ENCODE measurements around the gene FBXL7.
"Not testable (repeated sequence)": the region's sequence is repeated elsewhere in the genome, so short reads cannot be mapped to it uniquely, and the experiment has no call there.

FBXL7 gene

DNA sequence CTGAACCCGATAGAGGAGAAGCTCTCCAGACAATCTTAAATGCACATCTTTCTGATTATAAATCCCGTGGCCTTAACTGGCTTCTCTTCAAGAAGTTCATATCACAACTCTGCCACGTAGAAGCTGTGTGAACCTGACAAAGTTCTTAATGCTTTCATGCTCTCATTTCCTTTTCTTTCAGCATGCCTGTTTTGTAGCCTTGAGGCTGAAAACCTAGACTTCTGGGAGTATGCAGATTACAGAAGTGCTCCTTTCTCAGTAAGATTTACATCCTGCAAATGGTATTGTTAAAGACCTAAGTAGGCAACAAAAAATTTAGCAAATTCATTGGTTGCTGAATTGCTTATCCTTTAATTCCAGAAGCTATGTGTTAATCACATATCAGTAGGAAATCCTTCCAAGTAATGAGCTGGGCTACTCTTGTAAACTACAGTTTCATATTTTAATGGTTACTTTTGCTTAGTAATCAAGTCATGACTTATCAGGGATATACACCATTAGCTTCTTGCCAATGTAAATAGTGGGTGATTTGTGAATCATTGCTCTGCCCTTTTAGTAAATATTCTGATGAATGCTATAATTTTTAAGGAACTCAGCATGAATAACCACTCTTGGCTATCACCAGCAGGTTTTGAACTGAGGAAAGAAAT, 334.7 kb downstream of the FBXL7 start:
- DNase-seq, result no peak

DNA sequence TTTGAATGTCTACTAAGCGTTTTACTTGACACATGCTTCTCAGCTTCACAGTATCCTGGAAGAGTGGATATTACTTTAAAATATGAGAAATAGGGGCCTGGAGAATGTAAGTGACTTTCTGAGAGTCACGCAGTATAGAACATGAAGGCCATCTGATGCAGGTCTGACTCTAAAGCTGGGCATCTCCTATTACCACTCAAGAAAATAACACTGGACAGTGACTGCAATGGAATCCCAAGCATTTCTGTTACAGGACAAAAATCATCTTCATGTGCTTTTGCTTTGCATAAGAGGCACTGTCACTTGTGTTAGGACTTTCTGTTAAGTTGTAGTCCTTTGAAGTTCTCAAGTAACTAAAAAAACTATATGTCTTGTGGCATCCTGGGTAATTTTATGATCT, 335.5 kb downstream of the FBXL7 start:
- no peak for DNase-seq

DNA sequence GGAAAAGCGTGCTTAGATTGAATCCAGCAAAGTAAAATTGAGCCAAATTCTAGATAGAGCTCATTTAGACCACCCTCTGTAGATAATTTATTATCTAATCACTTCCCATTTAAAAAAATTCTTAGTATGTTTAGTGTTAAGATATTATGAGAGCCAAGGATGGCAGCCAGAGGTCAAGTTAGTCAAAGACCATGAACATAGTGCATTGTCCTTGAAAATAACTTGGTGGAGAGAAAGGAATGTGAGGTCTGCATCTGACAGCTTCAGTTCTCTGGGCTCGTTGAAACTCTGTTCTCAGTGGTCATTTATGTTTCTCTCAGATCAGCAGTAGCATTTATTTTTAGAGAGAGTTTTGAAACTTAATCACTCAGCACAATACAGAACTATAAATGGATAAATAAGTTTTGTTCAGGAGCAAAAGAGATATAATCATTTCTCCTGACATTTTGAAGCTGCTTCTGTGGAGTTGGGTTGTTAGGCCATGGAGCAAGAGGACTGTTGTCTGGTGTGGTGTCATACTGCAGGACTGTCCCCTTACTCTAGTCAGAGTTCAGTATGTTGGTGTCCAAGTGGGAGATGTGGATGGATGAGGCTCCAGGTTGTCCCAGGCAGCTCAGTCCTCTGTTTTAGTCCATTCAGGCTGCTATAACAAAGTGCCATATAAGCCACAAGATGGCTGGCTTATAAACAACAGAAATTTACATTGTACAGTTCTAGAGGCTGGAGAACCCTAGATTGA, 337.7 kb downstream of the FBXL7 start:
- no peak for DNase-seq

DNA sequence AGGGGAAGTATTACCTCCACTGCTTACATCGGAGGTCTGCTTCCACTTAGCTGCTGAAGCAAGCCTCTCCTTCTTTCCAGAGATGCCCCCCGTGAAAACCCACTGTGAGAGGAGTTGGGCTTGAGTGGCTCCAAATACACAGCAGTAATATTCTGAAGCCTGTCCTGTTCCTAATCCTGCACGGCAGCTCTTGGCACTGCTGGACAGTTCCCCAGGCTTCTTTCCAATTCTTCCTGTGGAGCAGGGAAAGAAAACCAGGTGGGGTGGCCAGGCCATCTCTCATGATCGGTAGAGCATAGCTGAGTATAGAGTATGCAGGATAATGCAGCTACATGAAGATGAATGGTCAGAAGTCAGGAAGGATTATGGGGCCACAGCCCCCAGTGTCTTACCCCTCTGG, 344.3 kb downstream of the FBXL7 start:
- no peak for DNase-seq

DNA sequence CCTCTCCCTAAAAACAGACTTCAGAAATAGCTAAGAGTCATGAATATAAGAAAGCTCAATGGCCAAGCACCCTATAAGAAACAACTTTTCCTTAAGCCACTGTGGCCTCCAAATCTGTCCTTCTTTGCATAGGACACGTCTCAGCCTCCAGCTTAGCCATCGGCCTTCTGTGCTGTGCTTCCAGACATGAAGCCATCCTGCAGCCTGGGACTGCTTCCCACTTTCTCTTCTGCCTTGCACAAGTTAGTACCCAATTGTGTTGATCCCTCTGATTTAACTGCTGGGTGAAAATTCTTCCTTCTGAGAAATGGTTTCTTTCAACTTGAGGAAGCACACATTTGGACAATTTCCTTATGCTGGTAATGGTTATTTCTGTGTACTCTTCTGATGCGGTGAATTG, 344.9 kb downstream of the FBXL7 start:
- DNase-seq, result no peak

DNA sequence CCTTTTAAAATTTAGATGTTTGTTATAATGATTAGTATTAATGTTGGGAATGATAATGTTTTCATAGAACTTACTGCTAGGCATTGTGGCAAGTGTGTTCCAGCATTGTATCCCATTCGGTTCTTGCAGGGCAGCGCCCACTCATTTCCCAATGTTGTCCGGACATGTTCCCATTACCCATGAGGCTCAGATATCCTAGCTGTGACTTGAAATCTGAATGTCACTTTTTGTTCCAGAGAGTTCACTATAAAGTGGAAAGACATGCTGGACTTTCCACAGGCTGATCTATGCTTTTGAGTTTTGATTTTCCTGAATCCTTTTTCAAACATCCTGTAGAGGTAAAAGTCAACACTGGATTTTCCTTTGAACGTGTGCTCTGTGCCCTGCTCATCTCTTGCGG, 350.6 kb downstream of the FBXL7 start:
- DNase-seq, result no peak

DNA sequence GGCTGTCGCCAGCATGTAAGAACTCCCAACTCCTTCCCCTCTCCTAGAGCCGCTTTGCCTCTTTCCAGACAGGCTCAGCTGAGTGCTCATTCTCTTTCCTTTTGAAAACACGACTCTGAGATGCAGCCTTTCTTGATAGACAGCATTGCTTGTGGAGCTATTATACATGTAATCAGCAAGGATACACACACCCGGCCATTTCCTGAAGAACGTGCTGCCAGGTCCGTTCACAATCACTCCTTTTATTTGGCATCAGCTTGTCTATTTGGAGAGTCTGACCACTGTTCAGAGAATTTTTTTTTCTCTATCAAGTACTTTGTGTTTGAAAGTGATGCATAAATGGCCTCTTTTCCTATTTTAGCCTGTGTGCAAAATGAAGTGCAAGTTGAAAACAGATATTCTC, 351.0 kb downstream of the FBXL7 start:
- DNase-seq, result no peak

DNA sequence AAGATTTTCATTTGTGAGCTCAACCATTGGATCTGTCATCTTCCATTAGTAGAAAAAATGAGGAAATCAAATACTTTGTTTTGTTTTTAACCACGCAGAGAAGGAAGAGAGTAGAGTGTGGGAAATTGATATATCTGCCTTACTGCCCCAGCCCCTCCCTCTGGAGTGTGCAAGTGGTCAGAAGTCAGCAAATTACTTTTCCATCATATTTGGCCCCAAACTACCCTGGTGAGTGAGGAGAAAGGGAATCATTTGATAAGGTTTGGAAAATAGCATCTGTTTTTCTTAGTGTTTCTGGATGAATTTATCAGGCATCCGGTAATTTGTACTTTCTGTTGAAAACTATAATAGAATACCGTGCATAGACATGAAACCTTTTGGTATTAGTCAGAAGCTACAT, 352.2 kb downstream of the FBXL7 start:
- DNase-seq, result no peak

DNA sequence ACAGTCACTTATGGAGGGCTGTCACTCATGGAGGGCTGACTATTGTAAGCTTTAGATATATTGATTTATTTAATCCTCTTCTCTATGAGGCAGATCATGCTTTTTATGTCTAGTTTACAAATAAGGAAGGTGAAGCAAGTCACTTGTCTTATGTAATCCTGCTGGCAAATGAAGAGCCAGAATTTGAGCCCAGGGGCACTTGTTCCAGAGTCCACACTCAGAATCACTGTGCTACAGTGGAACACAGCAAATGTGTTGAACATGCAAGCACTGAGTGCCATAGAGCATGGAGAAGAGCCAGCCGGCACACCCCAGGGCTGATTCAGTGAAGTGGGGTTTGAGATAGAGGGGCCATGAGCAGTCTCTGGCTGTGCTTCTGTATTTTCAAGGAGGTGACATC, 353.0 kb downstream of the FBXL7 start:
- no peak for DNase-seq

DNA sequence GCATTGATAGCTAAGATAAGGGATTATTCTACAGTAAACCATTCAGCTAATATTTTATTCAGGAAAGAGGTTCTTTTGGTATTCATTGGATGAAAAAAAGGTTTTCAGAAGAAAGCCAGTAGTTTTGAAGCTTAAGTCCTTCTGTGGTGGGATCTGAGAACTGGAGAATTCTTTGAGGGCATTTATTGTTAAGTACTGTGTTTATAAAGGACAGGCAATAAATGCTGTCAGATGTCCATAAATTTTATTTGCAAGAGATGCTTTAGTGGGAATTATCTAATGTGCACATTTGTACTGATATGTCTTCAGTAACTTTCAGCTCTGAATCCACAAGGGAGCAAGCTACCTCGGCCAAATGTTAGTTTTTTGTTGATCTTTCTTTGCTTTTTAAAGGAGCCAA, 358.3 kb downstream of the FBXL7 start:
- no peak for DNase-seq

DNA sequence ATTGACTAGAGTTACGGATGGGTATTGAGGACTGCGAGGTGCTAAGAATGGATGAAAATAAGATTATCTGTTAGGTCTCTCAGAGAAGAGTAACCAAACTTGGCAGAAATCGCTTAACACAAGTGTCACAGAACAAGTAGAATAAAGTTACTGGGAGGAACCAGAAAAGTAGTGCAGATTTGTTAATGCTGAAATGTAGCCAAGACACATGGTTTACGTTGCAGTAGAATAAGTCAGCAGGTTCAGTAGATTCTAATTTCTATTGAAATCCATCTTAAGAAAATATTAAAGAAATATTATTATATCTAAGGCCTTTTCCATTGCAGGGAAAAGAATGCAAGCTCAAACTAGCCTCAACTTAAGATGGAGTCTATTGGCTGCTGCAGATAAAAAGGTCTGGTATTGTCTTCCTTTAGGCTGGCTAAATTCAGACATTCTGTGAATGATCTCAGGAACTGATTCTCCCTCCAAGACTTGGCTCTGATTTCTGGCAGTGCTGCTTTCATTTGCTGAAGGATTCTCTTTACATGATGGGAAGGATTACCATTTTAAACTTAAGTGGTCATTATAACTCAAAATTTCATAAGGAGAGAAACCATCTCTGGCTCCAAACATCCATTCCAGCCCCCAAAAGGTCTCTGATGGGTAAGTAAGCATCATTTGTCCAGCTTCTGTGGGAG, 364.7 kb downstream of the FBXL7 start:
- peak; percentile 36 for DNase-seq

DNA sequence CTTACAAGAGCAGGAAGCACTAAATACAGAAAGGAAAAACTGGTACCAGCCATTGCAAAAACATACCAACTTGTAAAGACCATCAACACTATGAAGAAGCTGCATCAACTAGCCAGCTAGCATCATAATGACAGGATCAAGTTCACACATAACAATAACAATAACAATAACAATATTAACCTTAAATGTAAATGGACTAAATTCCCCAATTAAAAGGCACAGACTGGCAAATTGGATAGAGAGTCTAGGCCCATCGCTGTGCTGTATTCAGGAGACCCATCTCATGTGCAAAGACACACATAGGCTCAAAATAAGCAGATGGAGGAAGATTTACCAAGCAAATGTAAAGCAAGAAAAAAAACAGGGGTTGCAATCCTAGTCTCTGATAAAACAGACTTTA, 372.3 kb downstream of the FBXL7 start:
- DNase-seq, result not testable (repeated sequence)

DNA sequence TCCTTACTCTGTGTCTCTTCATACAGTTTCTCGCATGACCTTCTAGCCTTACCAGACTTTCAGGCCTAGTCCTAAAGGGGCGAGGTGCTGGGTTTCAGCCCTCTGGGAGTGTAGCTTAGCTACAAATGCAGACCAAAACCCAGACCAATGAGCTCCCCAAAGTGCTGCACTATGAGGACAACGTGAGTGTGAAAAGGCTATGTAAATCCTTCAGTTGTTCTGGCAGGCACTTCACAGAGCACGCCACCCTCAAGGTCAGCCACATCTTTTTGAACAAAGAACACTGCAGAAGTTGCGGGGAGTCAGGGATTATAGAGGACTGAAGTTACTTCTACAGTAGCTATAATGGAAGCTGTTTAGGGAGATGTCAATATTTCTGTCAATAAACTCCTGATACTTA, 377.9 kb downstream of the FBXL7 start:
- DNase-seq, result no peak

DNA sequence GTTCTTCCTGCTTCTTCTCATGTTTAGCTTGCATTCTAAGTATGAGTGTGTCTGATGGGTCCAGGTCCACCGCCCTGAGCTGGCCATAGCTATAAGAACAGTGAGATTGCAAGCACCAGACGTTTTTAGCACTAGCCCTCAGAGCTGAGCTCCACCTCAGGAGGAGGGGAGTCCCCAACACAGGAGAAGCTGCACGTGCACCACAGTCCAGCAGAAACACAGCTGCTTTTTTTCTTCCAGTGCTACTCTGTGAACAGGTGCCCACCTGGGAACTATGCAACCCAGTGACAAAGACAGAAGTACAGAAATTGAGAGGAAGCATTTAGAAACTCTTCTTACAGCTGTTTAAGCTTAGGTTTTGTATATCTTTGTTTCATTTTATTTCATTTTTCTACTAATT, 380.2 kb downstream of the FBXL7 start:
- DNase-seq, result no peak

DNA sequence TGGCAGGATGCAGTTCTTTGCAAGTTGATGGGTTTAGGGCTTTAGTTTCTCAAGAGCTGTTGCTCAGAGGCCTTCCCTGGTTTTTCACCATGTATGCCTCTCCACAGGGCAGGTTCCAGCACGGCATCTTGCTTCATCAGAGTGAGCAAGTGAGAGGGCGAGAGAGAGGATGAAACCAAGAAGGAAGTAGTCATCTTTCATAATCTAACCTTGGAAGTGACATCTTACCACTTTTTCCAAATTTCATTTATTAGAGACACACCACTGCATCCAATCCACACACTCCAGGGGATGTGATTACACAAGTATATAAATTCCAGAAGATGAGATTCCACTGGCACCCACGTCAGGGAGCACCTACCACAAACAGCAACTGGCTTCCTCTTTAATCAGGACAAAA, 385.2 kb downstream of the FBXL7 start:
- DNase-seq, result no peak

DNA sequence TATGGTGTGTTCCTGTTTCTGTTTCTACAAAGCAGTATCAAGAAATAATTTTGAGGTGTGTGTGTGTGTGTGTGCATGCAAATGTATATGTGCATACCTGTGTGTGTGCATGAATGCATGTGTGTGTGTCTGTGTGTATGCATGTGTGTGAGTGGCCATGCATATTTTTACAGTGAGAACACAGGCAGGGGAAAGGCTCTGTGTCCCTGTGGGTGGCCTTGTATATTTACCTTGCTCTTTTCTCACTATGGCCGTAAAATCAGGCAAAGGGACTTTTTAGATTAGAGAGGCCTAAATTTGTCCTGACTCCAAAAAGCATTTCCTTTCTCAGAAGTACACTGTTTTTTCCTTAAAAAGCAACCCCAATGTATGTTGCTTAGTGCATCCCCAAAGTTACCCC, 386.2 kb downstream of the FBXL7 start:
- DNase-seq, result no peak

DNA sequence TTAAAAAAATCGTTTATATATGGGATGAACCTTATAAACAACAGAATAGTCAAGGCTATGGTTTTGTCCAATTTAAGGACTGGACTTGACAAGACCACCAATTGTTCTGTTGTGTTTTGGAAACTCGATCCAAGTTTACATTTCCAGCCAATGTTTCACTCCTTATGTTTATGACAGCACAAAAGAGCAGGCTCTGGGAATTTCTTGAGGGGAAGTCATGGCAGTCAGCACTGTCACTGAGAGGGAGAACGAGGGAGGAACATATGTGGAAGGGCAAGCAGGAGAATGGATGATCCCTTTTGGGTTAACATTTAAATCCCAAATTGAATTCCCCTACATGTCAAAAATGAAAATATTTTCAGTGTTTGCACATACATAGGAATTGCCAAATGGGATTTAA, 387.1 kb downstream of the FBXL7 start:
- peak; percentile 37 for DNase-seq

DNA sequence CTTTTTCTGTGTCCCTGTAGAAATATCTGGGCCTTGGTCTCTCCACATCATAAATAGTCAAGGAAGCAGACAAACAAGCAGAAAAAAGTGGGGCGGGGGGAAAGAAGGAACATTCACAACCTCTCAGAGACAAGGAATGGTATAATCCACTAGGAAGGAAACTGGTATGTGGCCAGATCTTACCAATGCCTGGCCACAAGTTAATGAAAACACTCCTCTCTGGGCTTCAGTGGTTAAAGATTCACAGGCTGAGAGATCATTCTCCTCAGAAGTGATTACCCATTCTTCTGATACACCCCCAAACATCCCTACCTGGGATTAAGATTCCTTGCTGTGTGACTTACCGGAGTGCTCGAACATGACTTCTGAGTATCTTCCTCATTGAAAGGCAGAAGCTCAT, 389.0 kb downstream of the FBXL7 start:
- no peak for DNase-seq

DNA sequence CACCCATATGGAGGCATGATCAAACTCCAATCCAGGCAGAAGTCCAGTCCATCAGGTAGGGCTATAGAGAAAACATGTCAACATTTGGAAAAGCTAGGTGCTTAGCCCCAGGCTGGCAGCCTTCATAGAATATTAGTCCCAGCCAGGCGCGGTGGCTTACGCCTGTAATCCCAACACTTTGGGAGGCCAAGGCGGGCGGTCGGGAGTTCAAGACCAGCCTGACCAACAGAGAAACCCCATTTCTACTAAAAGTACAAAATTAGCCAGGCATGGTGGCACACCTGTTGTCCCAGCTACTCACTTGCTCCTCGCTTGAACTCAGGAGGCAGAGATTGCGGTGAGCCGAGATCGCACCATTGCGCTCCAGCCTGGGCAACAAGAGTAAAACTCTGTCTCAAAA, 393.9 kb downstream of the FBXL7 start:
- DNase-seq, result no peak

DNA sequence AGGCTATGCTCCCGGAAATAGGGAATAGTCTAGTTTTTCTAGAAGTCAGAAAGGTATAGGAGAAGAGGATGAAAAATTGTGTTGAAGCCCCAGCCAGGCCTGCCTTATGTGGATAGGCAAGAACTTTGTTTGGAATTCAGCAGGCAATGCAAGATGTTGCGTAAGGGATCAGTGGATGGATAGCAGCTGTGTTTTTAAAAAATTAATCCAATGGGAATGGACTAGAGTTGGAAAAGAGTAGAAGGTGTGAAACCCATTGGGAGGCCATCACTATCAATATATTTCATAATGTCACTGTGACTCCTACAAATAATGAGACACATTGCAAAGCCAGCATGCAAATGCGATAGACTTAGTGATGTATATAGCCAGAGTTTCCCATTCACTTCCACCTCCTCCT, 397.7 kb downstream of the FBXL7 start:
- DNase-seq, result no peak

DNA sequence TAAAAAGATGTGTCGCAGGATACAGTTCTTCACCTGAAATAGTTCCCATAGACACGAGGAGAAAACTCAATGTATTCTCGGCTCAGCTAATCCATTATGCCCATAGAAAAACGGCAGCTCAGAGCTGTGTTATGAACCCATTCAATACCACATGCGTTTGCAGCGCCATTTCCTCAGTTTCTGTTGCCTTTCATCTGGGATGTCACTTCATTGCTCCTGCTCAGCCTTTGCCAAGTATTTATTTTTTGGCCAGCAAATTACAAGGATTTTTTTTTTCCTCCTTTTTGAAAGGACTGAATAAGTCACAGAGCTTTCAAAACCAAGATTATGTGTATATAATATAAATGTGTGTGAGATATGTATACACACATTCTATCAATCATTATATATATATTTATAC, 398.7 kb downstream of the FBXL7 start:
- no peak for DNase-seq

DNA sequence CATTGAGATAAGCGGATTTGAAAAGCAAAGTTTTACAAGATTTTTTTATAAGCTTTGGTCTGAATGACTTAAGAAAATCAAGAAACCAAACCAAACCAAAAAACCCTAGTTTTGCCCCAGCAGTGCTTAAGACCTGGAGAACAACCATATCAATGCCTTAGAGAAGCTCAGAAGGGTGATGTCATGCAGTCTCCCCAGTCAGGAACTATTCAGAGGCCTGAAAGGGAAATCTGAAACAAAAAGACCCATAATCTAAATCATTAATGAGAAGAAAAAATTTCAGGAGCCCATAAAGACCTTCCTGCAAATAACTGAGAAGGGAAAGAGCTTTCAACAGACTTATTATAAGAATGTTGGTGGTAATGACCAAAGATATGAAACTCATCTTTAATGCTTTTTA, 399.5 kb downstream of the FBXL7 start:
- DNase-seq, result no peak

DNA sequence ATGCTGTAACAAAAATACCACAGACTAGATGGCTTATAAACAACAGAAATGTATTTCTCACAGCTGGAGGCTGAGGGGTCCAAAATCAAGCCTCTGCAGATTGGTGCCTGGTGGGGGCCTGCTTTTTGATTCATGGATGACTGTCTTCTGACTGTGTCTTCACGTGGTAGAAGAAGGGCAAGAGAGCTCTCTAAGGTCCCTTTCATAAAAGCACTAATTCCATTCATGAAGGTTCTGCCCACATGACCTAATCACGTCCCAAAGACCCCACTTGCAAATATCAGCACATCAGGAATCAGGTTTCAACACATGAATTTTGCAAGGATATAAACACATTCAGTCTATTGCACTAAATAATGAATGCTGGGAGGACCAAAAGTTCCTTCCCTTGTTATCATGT, 401.2 kb downstream of the FBXL7 start:
- no peak for DNase-seq

DNA sequence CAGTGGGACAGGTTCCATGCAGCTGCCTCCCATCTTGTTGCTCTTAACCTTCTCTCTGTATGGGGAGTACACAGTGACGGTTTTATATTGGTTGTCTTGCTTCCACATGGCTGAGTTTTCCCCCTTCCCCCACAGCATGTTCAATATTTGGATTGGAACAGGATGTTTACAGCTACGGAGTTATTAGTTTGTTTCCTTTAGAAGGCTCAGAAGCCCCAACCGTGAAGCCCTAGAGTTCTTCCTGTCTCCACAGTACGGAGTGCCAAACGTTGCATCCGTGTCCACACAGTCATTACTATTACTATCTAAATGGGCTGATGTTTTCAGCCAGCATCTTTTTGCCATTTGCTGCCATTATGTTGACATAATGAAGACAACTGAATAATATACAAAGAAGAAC, 402.1 kb downstream of the FBXL7 start:
- no peak for DNase-seq
